Measurements from ENCODE around the gene EHD1.

- TF ChIP-seq POLR2A (IDR thresholded peaks at IDR 0.05; ENCODE audit: low read depth, low read length) (no peak), POLR2AphosphoS5 (IDR thresholded peaks at IDR 0.05; ENCODE audit: low read depth, low read length) (no peak)
Measured at GRCh38 chr11:64891880-64892279, 13.5 kb upstream of the EHD1 start.
